ENCODE data around the gene SPG7.

SPG7 gene

GRCh38 chr16:89517128-89517527 is 8.9 kb downstream of the SPG7 start:
- no peak for DNase-seq (ENCODE audit: low read depth in 2 of 2)

GRCh38 chr16:89519881-89520280 is 11.7 kb downstream of the SPG7 start:
- DNase-seq (ENCODE audit: low read depth in 2 of 2), result no peak

- DNase-seq (ENCODE audit: low read depth in 2 of 2), result no peak
Measured at GRCh38 chr16:89522287-89522686, 14.1 kb downstream of the SPG7 start.

- no peak for DNase-seq (ENCODE audit: low read depth in 2 of 2)
Measured at GRCh38 chr16:89523680-89524344, 15.6 kb downstream of the SPG7 start.

GRCh38 chr16:89525146-89525913 is 17.1 kb downstream of the SPG7 start:
- DNase-seq (ENCODE audit: low read depth in 2 of 2), result no peak

GRCh38 chr16:89529097-89529496 is 20.9 kb downstream of the SPG7 start:
- DNase-seq (ENCODE audit: low read depth in 2 of 2), result no peak

GRCh38 chr16:89530401-89531381 is 22.5 kb downstream of the SPG7 start:
- no peak for DNase-seq (ENCODE audit: low read depth in 2 of 2)

GRCh38 chr16:89531821-89532526 is 23.8 kb downstream of the SPG7 start:
- DNase-seq (ENCODE audit: low read depth in 2 of 2), result no peak

- DNase-seq (ENCODE audit: low read depth in 2 of 2), result no peak
Measured at GRCh38 chr16:89534252-89534756, 26.1 kb downstream of the SPG7 start.

GRCh38 chr16:89536371-89536770 is 28.2 kb downstream of the SPG7 start:
- no peak for DNase-seq (ENCODE audit: low read depth in 2 of 2)

- no peak for DNase-seq (ENCODE audit: low read depth in 2 of 2)
Measured at GRCh38 chr16:89536886-89537548, 28.8 kb downstream of the SPG7 start.

- DNase-seq (ENCODE audit: low read depth in 2 of 2), result no peak
Measured at GRCh38 chr16:89537549-89537925, 29.3 kb downstream of the SPG7 start.

GRCh38 chr16:89538286-89538685 is 30.1 kb downstream of the SPG7 start:
- DNase-seq (ENCODE audit: low read depth in 2 of 2), result no peak

GRCh38 chr16:89540557-89540956 is 32.4 kb downstream of the SPG7 start:
- no peak for DNase-seq (ENCODE audit: low read depth in 2 of 2)

- DNase-seq (ENCODE audit: low read depth in 2 of 2), result no peak
Measured at GRCh38 chr16:89541792-89542191, 33.6 kb downstream of the SPG7 start.

GRCh38 chr16:89544113-89544512 is 35.9 kb downstream of the SPG7 start:
- DNase-seq (ENCODE audit: low read depth in 2 of 2), result no peak

GRCh38 chr16:89544713-89545043 is 36.5 kb downstream of the SPG7 start:
- DNase-seq (ENCODE audit: low read depth in 2 of 2), result no peak

GRCh38 chr16:89545044-89545830 is 37.0 kb downstream of the SPG7 start:
- DNase-seq (ENCODE audit: low read depth in 2 of 2), result no peak

- DNase-seq (ENCODE audit: low read depth in 2 of 2), result no peak
Measured at GRCh38 chr16:89545831-89546574, 37.8 kb downstream of the SPG7 start.
